Measurements from ENCODE around the gene STKLD1.
"Not testable (repeated sequence)": the region's sequence is repeated elsewhere in the genome, so short reads cannot be mapped to it uniquely, and the experiment has no call there.

The STKLD1 gene

DNA sequence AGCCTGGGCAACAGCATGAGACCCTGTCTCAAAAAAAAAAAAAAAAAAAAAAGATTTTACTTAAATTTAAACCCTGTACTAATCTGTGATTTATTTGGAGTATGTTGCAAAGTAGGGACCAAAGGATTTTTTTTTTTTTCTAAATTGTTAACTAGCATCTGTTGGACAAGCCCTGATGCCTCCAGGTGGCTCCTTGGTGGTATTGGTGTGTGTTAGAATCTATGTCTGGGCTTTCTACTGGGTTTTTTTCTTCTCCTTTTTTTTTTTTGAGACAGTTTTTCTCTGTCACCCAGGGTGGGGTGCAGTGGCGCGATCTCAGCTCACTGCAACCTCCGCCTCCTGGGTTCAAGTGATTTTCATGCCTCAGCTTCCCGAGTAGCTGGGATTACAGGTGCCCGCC, 75.7 kb downstream of the STKLD1 start:
- not testable (repeated sequence) for DNase-seq

DNA sequence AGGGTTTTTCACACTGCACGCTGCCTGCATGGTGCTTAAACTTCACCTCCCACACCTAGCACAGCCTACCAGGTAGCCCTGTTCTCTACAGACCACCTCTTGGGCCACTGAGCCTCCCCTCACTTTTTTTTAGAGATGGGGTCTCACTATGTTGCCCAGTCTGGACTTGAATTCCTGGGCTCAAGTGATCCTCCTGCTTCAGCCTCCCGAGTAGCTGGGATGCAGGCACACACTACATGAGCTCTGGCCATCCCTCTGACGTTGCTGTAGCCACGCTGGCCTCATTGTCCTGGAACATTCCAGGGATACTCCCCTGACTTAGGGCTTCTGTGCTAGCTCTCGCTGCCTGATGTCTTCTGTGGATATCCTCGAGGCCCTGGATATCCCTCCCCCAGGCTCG, 76.4 kb downstream of the STKLD1 start:
- DNase-seq = no peak

DNA sequence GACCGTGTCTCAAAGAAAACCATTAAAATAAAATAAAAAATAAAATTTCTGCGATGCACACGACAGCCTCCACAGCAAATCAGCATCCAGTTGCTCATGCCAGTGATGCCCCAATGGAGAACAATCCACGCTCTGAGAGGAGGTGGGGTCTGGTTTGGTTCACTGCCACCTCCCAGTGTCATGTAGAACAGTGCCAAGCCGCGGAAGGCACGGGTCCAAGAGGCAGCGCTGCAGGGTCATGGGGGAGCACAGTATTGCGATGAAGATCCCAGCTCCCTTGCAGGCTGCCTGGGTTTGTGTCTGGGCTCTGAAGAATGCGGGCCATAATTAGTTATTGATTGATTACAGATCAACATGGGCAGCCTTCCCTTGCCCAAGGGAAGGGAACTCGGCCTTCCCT, 77.5 kb downstream of the STKLD1 start:
- no peak for DNase-seq

DNA sequence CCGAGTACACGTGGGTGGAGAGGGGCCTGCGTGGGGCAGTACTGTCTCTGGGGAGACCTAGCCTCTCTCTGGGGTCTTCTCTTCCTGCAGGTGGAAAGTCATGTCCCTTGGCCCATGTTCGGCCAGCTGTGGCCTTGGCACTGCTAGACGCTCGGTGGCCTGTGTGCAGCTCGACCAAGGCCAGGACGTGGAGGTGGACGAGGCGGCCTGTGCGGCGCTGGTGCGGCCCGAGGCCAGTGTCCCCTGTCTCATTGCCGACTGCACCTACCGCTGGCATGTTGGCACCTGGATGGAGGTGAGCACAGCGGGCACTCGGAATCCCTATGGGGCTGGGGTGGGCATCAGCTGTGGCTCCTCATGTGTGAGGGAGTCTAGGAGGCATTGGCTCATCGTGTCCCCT, 78.2 kb downstream of the STKLD1 start:
- DNase-seq = no peak

DNA sequence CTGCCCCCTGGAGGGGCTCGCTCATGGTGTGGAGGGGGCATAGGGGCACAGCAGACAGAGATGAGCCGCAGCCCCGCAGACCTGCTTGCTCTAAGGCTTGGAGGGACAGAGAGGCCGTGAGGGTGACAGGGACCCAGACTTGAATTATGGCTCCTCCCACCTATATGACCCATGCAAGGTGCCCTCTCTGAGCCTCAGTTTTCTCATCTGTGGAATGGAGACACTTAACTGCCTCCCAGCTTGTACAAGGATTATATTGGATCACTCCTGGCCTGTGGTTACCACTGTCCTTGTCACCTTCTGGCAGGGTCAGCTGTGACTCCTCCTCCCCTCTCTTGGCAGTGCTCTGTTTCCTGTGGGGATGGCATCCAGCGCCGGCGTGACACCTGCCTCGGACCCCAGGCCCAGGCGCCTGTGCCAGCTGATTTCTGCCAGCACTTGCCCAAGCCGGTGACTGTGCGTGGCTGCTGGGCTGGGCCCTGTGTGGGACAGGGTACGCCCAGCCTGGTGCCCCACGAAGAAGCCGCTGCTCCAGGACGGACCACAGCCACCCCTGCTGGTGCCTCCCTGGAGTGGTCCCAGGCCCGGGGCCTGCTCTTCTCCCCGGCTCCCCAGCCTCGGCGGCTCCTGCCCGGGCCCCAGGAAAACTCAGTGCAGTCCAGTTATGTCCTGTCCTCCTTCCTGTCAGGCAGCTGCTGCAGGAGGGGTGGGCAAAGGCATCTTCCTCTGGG, 78.9 kb downstream of the STKLD1 start:
- no peak for DNase-seq
